Measurements from ENCODE around the gene CASP7.

Gene CASP7

GRCh38 chr10:113693348-113693747, 13.6 kb downstream of the CASP7 start:
- H3K4me3 ChIP-seq (replicated peaks in 1 of 2; ENCODE audit: low read depth in 2 of 2, low read length in 2 of 2), result no peak overlapping the region
- no peak for DNase-seq (ENCODE audit: low read depth in 2 of 2)
- no peak for TF ChIP-seq CTCF (IDR thresholded peaks at IDR 0.05; ENCODE audit: low read depth, low read length)

- TF ChIP-seq CTCF (IDR thresholded peaks at IDR 0.05; ENCODE audit: low read depth, low read length), result no peak
- no peak overlapping the region for H3K4me3 ChIP-seq (replicated peaks in 1 of 2; ENCODE audit: low read depth in 2 of 2, low read length in 2 of 2)
- no peak for DNase-seq (ENCODE audit: low read depth in 2 of 2)
Observed at GRCh38 chr10:113695691-113696090, 16.0 kb downstream of the CASP7 start.

- DNase-seq (ENCODE audit: low read depth in 2 of 2), result no peak
- no peak overlapping the region for H3K4me3 ChIP-seq (replicated peaks in 1 of 2; ENCODE audit: low read depth in 2 of 2, low read length in 2 of 2)
- TF ChIP-seq CTCF (IDR thresholded peaks at IDR 0.05; ENCODE audit: low read depth, low read length), result no peak
Observed at GRCh38 chr10:113697595-113697994, 17.9 kb downstream of the CASP7 start.

- H3K4me3 ChIP-seq (replicated peaks in 1 of 2; ENCODE audit: low read depth in 2 of 2, low read length in 2 of 2), result no peak overlapping the region
- TF ChIP-seq CTCF (IDR thresholded peaks at IDR 0.05; ENCODE audit: low read depth, low read length), result peak; percentile 58
- DNase-seq (ENCODE audit: low read depth in 2 of 2), result peak; percentile 68
Observed at GRCh38 chr10:113704637-113705343, 25.1 kb downstream of the CASP7 start.

- no peak overlapping the region for H3K4me3 ChIP-seq (replicated peaks in 1 of 2; ENCODE audit: low read depth in 2 of 2, low read length in 2 of 2)
- no peak for DNase-seq (ENCODE audit: low read depth in 2 of 2)
- no peak for TF ChIP-seq CTCF (IDR thresholded peaks at IDR 0.05; ENCODE audit: low read depth, low read length)
Observed at GRCh38 chr10:113705344-113705652, 25.6 kb downstream of the CASP7 start.

GRCh38 chr10:113706623-113707022, 26.9 kb downstream of the CASP7 start:
- no peak overlapping the region for H3K4me3 ChIP-seq (replicated peaks in 1 of 2; ENCODE audit: low read depth in 2 of 2, low read length in 2 of 2)
- no peak for DNase-seq (ENCODE audit: low read depth in 2 of 2)
- no peak for TF ChIP-seq CTCF (IDR thresholded peaks at IDR 0.05; ENCODE audit: low read depth, low read length)

GRCh38 chr10:113708640-113709039, 28.9 kb downstream of the CASP7 start:
- no peak overlapping the region for H3K4me3 ChIP-seq (replicated peaks in 1 of 2; ENCODE audit: low read depth in 2 of 2, low read length in 2 of 2)
- no peak for DNase-seq (ENCODE audit: low read depth in 2 of 2)

More at GRCh38 chr10:113708640-113709039, 28.9 kb downstream of the CASP7 start:
- TF ChIP-seq CTCF (IDR thresholded peaks at IDR 0.05; ENCODE audit: low read depth, low read length), result no peak

Data from cardiac fibroblast (primary cell).